ENCODE measurements around the gene FTO.

The FTO gene

GRCh38 chr16:54031107-54031760 is 327.3 kb downstream of the FTO start:
- in situ Hi-C loops (cut with HindIII; ENCODE audit: low pct_unique_long_range_greater_than_20kb, low sequenced_read_pairs): no loop called here
- no peak for DNase-seq (ENCODE audit: low read depth in 1 of 2, low spot score in 1 of 2)
- no peak for TF ChIP-seq JUND (IDR thresholded peaks at IDR 0.05; ENCODE audit: low read depth)

GRCh38 chr16:54033747-54034146 is 329.8 kb downstream of the FTO start:
- DNase-seq (ENCODE audit: low read depth in 1 of 2, low spot score in 1 of 2): no peak
- in situ Hi-C loops (cut with HindIII; ENCODE audit: low pct_unique_long_range_greater_than_20kb, low sequenced_read_pairs): no loop called here
- no peak for TF ChIP-seq JUND (IDR thresholded peaks at IDR 0.05; ENCODE audit: low read depth)

GRCh38 chr16:54034684-54035083 is 330.7 kb downstream of the FTO start:
- in situ Hi-C loops (cut with HindIII; ENCODE audit: low pct_unique_long_range_greater_than_20kb, low sequenced_read_pairs): no loop called here
- no peak for TF ChIP-seq JUND (IDR thresholded peaks at IDR 0.05; ENCODE audit: low read depth)
- no peak for DNase-seq (ENCODE audit: low read depth in 1 of 2, low spot score in 1 of 2)

- in situ Hi-C loops (cut with HindIII; ENCODE audit: low pct_unique_long_range_greater_than_20kb, low sequenced_read_pairs): no loop called here
- TF ChIP-seq JUND (IDR thresholded peaks at IDR 0.05; ENCODE audit: low read depth): no peak
- no peak for DNase-seq (ENCODE audit: low read depth in 1 of 2, low spot score in 1 of 2)
These were observed 336.5 kb downstream of the FTO start for GRCh38 chr16:54040480-54040879.

GRCh38 chr16:54040975-54041374 is 337.0 kb downstream of the FTO start:
- TF ChIP-seq JUND (IDR thresholded peaks at IDR 0.05; ENCODE audit: low read depth): no peak
- no peak for DNase-seq (ENCODE audit: low read depth in 1 of 2, low spot score in 1 of 2)
- in situ Hi-C loops (cut with HindIII; ENCODE audit: low pct_unique_long_range_greater_than_20kb, low sequenced_read_pairs): no loop called here

- no peak for TF ChIP-seq JUND (IDR thresholded peaks at IDR 0.05; ENCODE audit: low read depth)
- DNase-seq (ENCODE audit: low read depth in 1 of 2, low spot score in 1 of 2): no peak
- in situ Hi-C loops (cut with HindIII; ENCODE audit: low pct_unique_long_range_greater_than_20kb, low sequenced_read_pairs): no loop called here
These were observed 344.9 kb downstream of the FTO start for GRCh38 chr16:54048586-54049495.

GRCh38 chr16:54049591-54050458 is 345.9 kb downstream of the FTO start:
- in situ Hi-C loops (cut with HindIII; ENCODE audit: low pct_unique_long_range_greater_than_20kb, low sequenced_read_pairs): no loop called here
- TF ChIP-seq JUND (IDR thresholded peaks at IDR 0.05; ENCODE audit: low read depth): no peak
- DNase-seq (ENCODE audit: low read depth in 1 of 2, low spot score in 1 of 2): no peak

- no peak for TF ChIP-seq JUND (IDR thresholded peaks at IDR 0.05; ENCODE audit: low read depth)
- DNase-seq (ENCODE audit: low read depth in 1 of 2, low spot score in 1 of 2): no peak
- in situ Hi-C loops (cut with HindIII; ENCODE audit: low pct_unique_long_range_greater_than_20kb, low sequenced_read_pairs): no loop called here
These were observed 346.7 kb downstream of the FTO start for GRCh38 chr16:54050459-54051210.

GRCh38 chr16:54051821-54052220 is 347.9 kb downstream of the FTO start:
- no peak for TF ChIP-seq JUND (IDR thresholded peaks at IDR 0.05; ENCODE audit: low read depth)
- in situ Hi-C loops (cut with HindIII; ENCODE audit: low pct_unique_long_range_greater_than_20kb, low sequenced_read_pairs): no loop called here
- DNase-seq (ENCODE audit: low read depth in 1 of 2, low spot score in 1 of 2): no peak

GRCh38 chr16:54052271-54052670 is 348.3 kb downstream of the FTO start:
- DNase-seq (ENCODE audit: low read depth in 1 of 2, low spot score in 1 of 2): no peak
- no peak for TF ChIP-seq JUND (IDR thresholded peaks at IDR 0.05; ENCODE audit: low read depth)
- in situ Hi-C loops (cut with HindIII; ENCODE audit: low pct_unique_long_range_greater_than_20kb, low sequenced_read_pairs): no loop called here

GRCh38 chr16:54053891-54054820 is 350.2 kb downstream of the FTO start:
- DNase-seq (ENCODE audit: low read depth in 1 of 2, low spot score in 1 of 2): no peak
- TF ChIP-seq JUND (IDR thresholded peaks at IDR 0.05; ENCODE audit: low read depth): no peak
- in situ Hi-C loops (cut with HindIII; ENCODE audit: low pct_unique_long_range_greater_than_20kb, low sequenced_read_pairs): no loop called here

All from T47D (cell line).